ENCODE results near the gene CRACDL. TPM values are rescaled to one million over a fixed set of nuclear protein-coding genes. Genes with fewer than 3 reads are reported as not detected.
A peak's percentile ranks its signal among the peaks of the same experiment; 100 is the strongest.

Gene CRACDL
- total and polyA plus RNA-seq, 9 donors, result 1.4 to 3.3 (median 2.4) TPM

DNA sequence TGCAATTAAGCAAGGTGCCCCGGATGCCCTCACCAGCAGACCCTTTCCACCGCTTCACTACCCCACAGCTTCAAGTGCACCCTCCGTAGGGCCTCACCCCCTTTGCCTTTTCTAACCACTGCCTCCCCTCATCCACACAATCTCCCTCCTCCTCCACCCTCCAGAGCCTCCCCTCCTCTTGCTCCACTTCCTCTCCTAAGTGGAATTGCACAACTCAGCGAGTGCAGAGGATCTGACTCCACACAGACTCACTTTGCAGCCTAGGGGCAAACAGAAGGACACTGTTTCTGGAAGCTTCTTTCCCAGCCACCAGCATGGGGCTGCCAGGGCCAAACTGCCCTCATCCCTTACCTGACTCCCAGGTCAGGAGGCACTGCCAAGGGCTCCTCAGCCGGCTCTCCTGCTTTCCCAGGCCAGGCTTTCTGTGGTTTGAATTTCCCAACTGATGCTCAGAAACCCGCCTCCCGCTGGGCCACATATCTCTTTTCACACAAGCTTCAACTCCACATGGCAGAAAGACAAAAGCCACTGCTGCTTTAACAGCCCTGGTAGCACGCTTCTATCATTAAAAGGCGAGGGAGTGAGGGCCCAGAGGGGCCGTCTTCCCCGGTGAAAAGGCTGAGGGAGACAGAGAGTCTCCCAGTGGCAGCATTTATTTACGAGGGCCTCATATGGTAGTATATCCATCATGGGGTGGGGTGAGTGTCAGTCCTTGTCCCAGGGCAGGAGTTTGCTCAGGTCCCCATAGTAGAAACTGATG is 130.4 kb downstream of the CRACDL start:
- H3K4me1 ChIP-seq (ENCODE audit: control insufficient read depth, insufficient read depth, low read length), result peaks cover 49% of the 10 kb centered on the region
- WGBS (ENCODE audit: insufficient coverage), result 50% methylated on average over 10 of the region's 12 CpGs
- H3K4me3 ChIP-seq (ENCODE audit: low read length), result no peak overlapping the region
- H3K27me3 ChIP-seq (ENCODE audit: control insufficient read depth, insufficient read depth, low read length), result peaks cover 11% of the 10 kb centered on the region
- peak overlapping the region; percentile 20 for H3K27ac ChIP-seq (ENCODE audit: low read length)
- no peaks in the 10 kb centered on the region for H3K9me3 ChIP-seq (replicated peaks; ENCODE audit: control insufficient read depth, low read depth, low read length)
- no peaks in the 10 kb centered on the region for H3K36me3 ChIP-seq (ENCODE audit: control insufficient read depth, insufficient read depth, low read length)
- peak; percentile 59 for DNase-seq

DNA sequence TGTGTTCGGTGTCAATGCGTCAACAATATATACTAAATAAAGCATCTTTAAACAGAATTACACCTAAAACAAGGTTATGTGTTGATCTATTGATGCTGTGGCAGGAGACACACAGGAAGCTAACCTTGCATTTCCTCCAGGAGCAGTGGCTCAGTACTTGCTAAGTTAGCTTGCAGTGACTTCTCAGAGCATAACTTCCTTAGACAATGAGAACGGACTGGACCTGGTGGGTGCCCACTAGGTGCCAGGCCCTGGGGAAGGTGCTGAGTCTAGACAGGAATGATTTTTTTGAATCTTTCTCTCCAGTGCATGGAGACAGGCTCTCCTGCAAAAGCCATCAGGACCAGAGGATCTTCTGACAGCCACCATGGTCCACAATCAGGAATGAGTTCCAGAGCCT is 131.3 kb downstream of the CRACDL start:
- no peaks in the 10 kb centered on the region for H3K9me3 ChIP-seq (replicated peaks; ENCODE audit: control insufficient read depth, low read depth, low read length)
- no peak overlapping the region for H3K27ac ChIP-seq (ENCODE audit: low read length)
- no peak overlapping the region for H3K4me3 ChIP-seq (ENCODE audit: low read length)
- H3K27me3 ChIP-seq (ENCODE audit: control insufficient read depth, insufficient read depth, low read length), result peaks cover 11% of the 10 kb centered on the region
- no CpG with 5 or more reads among the region's 3 CpGs for WGBS (ENCODE audit: insufficient coverage)
- H3K4me1 ChIP-seq (ENCODE audit: control insufficient read depth, insufficient read depth, low read length), result peaks cover 49% of the 10 kb centered on the region
- no peaks in the 10 kb centered on the region for H3K36me3 ChIP-seq (ENCODE audit: control insufficient read depth, insufficient read depth, low read length)
- no peak for DNase-seq

DNA sequence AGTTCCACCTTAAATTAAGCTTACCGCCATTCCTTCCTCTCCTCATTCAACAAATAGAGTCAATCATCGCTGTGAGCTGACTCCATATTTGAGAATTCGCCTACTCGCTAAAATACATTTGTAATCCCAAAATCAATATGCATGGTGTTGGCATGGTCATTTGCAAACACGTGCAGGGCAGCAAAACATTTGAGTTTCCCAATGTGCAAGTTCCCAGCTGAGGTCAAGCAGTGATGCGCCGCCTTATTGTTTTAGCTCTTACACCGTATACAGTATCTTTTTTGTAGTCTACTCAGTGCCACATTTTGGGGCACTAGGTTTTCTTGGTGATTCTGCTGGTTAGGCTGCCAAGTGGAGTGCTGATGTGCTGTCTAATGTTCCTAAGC is 131.8 kb downstream of the CRACDL start:
- Histone ChIP-seq H3K36me3 (ENCODE audit: control insufficient read depth, insufficient read depth, low read length) (no peaks in the 10 kb centered on the region), H3K27me3 (ENCODE audit: control insufficient read depth, insufficient read depth, low read length) (peaks cover 13% of the 10 kb centered on the region), H3K27ac (ENCODE audit: low read length) (no peak overlapping the region), H3K9me3 (replicated peaks; ENCODE audit: control insufficient read depth, low read depth, low read length) (no peaks in the 10 kb centered on the region), H3K4me3 (ENCODE audit: low read length) (no peak overlapping the region), H3K4me1 (ENCODE audit: control insufficient read depth, insufficient read depth, low read length) (peaks cover 49% of the 10 kb centered on the region)
- WGBS (ENCODE audit: insufficient coverage), result 97% methylated on average over 6 of the region's 8 CpGs
- DNase-seq, result no peak

DNA sequence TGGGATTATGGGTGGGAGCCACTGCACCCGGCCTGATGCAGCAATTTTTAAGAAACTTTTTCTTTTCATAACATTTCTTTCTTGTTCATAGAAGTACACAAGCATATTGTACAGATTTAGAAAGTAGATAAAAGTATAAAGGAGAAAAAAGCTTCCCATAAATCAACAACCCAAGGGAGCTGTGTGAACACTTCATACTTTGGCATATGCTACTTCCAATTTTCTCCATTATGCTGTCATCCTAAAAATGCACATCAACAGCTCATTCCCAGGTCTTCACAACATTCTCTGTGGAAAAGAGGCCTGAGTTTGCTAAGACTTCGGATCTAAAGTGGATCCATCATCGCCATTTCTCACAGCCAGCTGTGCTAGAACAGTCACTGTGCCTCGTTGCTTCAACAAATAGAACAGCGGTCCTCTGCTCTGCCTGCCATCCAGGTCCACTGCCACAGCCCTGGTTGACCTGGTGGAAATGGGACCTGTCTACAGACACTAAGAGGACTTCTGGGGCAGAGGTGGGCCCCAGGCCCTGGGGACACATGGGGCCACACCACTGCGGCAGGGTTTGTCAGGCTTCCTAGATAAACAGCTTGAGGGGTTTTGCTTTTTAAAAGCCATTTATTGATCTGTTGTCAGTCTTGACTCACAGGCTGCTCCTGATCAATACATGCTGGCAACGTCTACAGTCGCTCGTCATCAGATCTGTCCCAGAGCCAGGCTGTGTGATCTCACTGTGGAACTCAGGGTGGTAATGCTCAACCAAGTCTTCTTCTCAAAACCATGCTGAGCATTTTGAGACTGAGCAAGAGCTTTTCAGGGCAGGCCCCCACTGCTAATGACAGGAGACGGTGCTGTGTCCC is 132.4 kb downstream of the CRACDL start:
- Histone ChIP-seq H3K9me3 (replicated peaks; ENCODE audit: control insufficient read depth, low read depth, low read length) (no peaks in the 10 kb centered on the region), H3K27ac (ENCODE audit: low read length) (no peak overlapping the region), H3K4me1 (ENCODE audit: control insufficient read depth, insufficient read depth, low read length) (peaks cover 46% of the 10 kb centered on the region), H3K27me3 (ENCODE audit: control insufficient read depth, insufficient read depth, low read length) (peaks cover 11% of the 10 kb centered on the region), H3K4me3 (ENCODE audit: low read length) (no peak overlapping the region), H3K36me3 (ENCODE audit: control insufficient read depth, insufficient read depth, low read length) (no peaks in the 10 kb centered on the region)
- DNase-seq, result peak; percentile 53
- 56% methylated on average over 9 of the region's 10 CpGs for WGBS (ENCODE audit: insufficient coverage)

DNA sequence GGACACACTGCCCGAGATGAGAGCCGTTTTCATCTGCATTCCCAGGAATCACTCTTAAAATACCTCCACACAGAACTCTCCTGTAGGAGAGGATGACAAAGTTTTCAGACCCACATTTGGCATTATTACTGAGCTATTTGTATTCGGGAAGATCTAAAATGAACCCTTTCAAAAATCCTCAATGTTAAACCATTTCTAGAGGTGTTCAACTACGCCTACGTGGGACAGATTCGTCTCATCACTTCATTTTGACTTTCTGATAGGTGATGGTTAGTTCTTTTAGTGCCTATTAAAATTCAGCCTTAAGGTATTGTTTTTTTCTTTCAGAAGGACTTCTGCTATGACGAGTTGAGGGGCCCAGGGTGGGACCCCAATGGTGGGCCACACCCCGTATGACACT is 133.7 kb downstream of the CRACDL start:
- no peak overlapping the region for H3K27ac ChIP-seq (ENCODE audit: low read length)
- DNase-seq, result no peak
- WGBS (ENCODE audit: insufficient coverage), result 47% methylated on average over 2 of the region's 8 CpGs
- peaks cover 10% of the 10 kb centered on the region for H3K27me3 ChIP-seq (ENCODE audit: control insufficient read depth, insufficient read depth, low read length)
- H3K36me3 ChIP-seq (ENCODE audit: control insufficient read depth, insufficient read depth, low read length), result no peaks in the 10 kb centered on the region
- H3K4me1 ChIP-seq (ENCODE audit: control insufficient read depth, insufficient read depth, low read length), result peaks cover 39% of the 10 kb centered on the region
- no peak overlapping the region for H3K4me3 ChIP-seq (ENCODE audit: low read length)
- H3K9me3 ChIP-seq (replicated peaks; ENCODE audit: control insufficient read depth, low read depth, low read length), result no peaks in the 10 kb centered on the region

DNA sequence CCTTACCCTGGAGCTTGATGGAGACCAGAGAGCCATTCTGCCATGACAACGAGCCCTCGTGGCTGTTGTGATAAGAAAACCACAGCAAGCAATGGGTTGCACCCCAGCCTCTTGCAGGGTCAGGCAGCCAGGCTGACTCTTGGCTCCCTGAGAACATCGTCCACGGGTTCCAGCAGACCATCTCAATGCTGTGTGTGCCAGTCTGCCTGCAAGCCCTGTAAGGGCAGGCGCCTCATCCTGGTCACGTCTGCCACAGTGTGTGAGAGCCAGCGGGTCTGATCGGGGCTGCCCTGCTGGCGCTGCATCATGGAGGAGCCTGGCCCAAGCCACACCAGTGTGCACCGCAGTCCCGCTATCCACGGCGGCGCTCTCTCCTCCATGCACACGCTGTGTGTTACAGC is 134.1 kb downstream of the CRACDL start:
- 88% methylated on average over 15 of the region's 15 CpGs for WGBS (ENCODE audit: insufficient coverage)
- no peak for DNase-seq
- no peak overlapping the region for H3K4me3 ChIP-seq (ENCODE audit: low read length)
- no peak overlapping the region for H3K27ac ChIP-seq (ENCODE audit: low read length)
- peaks cover 8% of the 10 kb centered on the region for H3K27me3 ChIP-seq (ENCODE audit: control insufficient read depth, insufficient read depth, low read length)
- H3K9me3 ChIP-seq (replicated peaks; ENCODE audit: control insufficient read depth, low read depth, low read length), result no peaks in the 10 kb centered on the region
- peaks cover 36% of the 10 kb centered on the region for H3K4me1 ChIP-seq (ENCODE audit: control insufficient read depth, insufficient read depth, low read length)
- H3K36me3 ChIP-seq (ENCODE audit: control insufficient read depth, insufficient read depth, low read length), result no peaks in the 10 kb centered on the region

DNA sequence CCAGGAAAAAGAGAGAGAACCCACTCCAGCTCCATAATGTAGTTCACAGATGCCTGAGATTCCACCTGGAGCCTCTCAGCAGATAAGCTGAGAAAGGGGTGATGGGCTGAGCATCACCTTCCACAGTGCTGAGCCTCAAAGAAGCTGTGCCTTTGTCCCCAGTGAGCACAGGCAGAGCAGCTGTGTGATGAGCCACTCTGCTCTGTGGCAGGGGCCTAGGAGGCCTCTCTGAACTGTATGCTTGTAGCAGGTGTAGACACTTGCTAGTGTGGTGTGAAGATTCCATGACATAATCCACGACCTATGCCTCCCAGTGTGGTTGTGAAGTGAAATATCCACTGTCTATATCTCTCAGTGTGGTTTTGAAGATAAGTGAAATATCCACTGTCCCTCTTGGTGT is 134.7 kb downstream of the CRACDL start:
- H3K4me3 ChIP-seq (ENCODE audit: low read length), result no peak overlapping the region
- no peaks in the 10 kb centered on the region for H3K9me3 ChIP-seq (replicated peaks; ENCODE audit: control insufficient read depth, low read depth, low read length)
- no peak overlapping the region for H3K27ac ChIP-seq (ENCODE audit: low read length)
- DNase-seq, result no peak
- no CpG with 5 or more reads among the region's 1 CpG for WGBS (ENCODE audit: insufficient coverage)
- no peaks in the 10 kb centered on the region for H3K36me3 ChIP-seq (ENCODE audit: control insufficient read depth, insufficient read depth, low read length)
- H3K27me3 ChIP-seq (ENCODE audit: control insufficient read depth, insufficient read depth, low read length), result peaks cover 8% of the 10 kb centered on the region
- peaks cover 30% of the 10 kb centered on the region for H3K4me1 ChIP-seq (ENCODE audit: control insufficient read depth, insufficient read depth, low read length)

DNA sequence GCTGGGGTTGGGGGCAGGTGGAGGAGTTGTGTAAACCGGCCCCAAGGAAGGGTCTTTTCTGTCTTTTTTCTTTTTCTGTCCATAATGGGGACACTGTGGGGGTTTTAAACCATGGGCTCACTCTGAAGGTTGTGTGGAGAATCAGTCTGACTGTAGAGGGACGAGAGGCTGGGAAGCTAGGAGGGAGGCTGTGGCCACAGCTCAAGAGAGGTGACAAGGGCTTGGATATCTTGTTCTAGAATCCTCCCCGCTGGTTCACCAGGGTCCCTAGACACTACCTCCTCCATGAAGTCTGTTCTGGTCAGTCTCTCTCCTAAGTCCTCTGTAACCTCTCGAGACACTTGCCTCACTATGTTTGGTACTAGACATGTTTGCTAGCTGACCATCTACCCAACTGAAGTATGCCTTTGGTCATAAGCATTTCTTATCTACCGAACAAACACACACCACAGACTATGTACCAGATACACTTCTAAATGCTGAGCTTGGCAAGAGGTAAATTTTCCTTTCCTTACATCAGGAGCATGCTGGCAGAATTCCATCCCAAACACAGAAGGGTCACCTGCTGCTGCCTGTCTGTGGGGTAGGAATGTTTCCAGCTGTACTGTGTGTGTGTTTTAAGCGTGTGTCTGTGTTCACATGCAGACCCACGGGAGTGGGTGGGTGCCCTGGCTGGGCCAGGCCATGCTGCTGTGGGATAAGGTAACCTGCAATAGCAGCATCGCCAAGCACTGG is 135.5 kb downstream of the CRACDL start:
- no peaks in the 10 kb centered on the region for H3K9me3 ChIP-seq (replicated peaks; ENCODE audit: control insufficient read depth, low read depth, low read length)
- H3K4me3 ChIP-seq (ENCODE audit: low read length), result no peak overlapping the region
- no peak for DNase-seq
- WGBS (ENCODE audit: insufficient coverage), result 91% methylated on average over 3 of the region's 8 CpGs
- H3K27ac ChIP-seq (ENCODE audit: low read length), result no peak overlapping the region
- peaks cover 22% of the 10 kb centered on the region for H3K4me1 ChIP-seq (ENCODE audit: control insufficient read depth, insufficient read depth, low read length)
- H3K36me3 ChIP-seq (ENCODE audit: control insufficient read depth, insufficient read depth, low read length), result no peaks in the 10 kb centered on the region
- H3K27me3 ChIP-seq (ENCODE audit: control insufficient read depth, insufficient read depth, low read length), result peaks cover 8% of the 10 kb centered on the region

DNA sequence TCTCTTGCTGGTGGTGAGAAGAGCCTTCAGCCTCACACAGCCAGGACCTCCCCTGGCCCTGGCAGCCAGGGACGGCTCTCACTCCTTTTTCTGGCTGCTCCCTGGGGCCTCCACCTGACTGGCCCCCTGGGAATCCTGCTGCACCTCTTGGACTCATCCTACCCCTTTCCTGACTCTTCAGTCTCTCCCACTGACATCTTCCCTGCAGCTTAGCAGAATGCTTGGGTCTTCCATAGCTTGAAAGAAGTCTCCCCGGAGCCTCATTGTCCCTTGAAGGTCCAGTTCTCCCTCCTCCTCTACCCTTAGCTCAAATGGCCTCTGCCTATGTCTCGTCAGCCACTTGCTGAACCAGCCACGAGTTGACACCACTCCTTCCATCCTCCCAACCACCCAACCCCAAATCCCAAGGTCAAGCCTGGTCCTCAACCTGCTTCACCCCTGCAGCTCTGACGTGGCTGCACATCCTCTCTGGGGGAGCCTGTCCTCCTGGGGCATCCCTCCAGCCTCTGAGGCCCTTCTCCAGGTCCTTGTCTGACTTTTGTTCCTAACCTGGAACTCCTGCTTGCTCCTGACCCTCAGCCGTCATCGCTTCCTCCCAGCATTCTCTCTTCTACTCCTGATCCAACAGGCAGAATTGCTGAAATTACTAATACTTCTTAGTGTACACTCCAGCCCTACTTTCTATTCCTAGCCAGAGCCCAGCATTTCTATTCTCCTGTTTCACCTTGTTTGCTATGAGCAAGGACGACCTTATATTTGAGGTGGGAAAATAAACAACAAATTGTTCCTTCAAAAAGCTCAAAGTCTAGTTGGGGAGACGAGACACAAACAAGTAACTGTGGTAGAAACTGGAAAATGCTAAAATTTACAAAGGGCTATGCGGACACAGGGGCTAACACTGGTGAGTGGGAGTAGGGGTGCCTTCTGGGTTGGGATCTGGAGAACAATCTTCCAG is 136.4 kb downstream of the CRACDL start:
- DNase-seq, result no peak
- H3K27ac ChIP-seq (ENCODE audit: low read length), result peak overlapping the region; percentile 75

More for the DNA sequence above, 136.4 kb downstream of the CRACDL start:
- WGBS (ENCODE audit: insufficient coverage), result 78% methylated on average over 9 of the region's 10 CpGs
- no peaks in the 10 kb centered on the region for H3K36me3 ChIP-seq (ENCODE audit: control insufficient read depth, insufficient read depth, low read length)
- H3K4me3 ChIP-seq (ENCODE audit: low read length), result no peak overlapping the region
- peaks cover 5% of the 10 kb centered on the region for H3K27me3 ChIP-seq (ENCODE audit: control insufficient read depth, insufficient read depth, low read length)
- H3K9me3 ChIP-seq (replicated peaks; ENCODE audit: control insufficient read depth, low read depth, low read length), result no peaks in the 10 kb centered on the region
- peaks cover 13% of the 10 kb centered on the region for H3K4me1 ChIP-seq (ENCODE audit: control insufficient read depth, insufficient read depth, low read length)

All from muscle of leg (tissue), 11 donors.